ENCODE data around the gene FOXO3.

- TF ChIP-seq CTCF (IDR thresholded peaks at IDR 0.05) (no peak), EP300 (IDR thresholded peaks at IDR 0.05) (no peak)
Observed at GRCh38 chr6:108689272-108690161, 128.8 kb downstream of the FOXO3 start.
